Measurements from ENCODE around the gene ANKRD6. TPM values are rescaled to one million over a fixed set of nuclear protein-coding genes. Genes with fewer than 3 reads are reported as not detected.

The ANKRD6 gene
- total RNA-seq, 4 donors from 2014 or later: 9.8 to 19.0 (median 12.2) TPM

- no peak overlapping the region for H3K4me3 ChIP-seq
- WGBS, 2 donors (ENCODE audit: low coverage in 1 of 2): 38 to 69% methylated on average over 2 of the region's 2 CpGs
- no peak for ATAC-seq
- no peaks in the 10 kb centered on the region for H3K36me3 ChIP-seq
- H3K27ac ChIP-seq: no peak overlapping the region
- peaks cover 0 to 19% (median 5%) of the 10 kb centered on the region in 3 donors for H3K4me1 ChIP-seq
- no peaks in the 10 kb centered on the region for H3K9me3 ChIP-seq
- TF ChIP-seq EP300 (IDR thresholded peaks at IDR 0.05) (no peak), POLR2A (IDR thresholded peaks at IDR 0.05) (no peak), CTCF (IDR thresholded peaks at IDR 0.05) (no peak), POLR2AphosphoS5 (IDR thresholded peaks at IDR 0.05) (no peak)
- H3K27me3 ChIP-seq: no peaks in the 10 kb centered on the region
Measured at GRCh38 chr6:89436226-89436625, 3.3 kb downstream of the ANKRD6 start.

GRCh38 chr6:89438248-89438647 is 5.3 kb downstream of the ANKRD6 start:
- no peaks in the 10 kb centered on the region for H3K36me3 ChIP-seq
- H3K27me3 ChIP-seq: no peaks in the 10 kb centered on the region
- H3K4me1 ChIP-seq: peaks cover 0 to 12% (median 0%) of the 10 kb centered on the region in 3 donors
- ATAC-seq: no peak
- WGBS, 2 donors (ENCODE audit: low coverage in 1 of 2): 20 to 40% methylated on average over 1 of the region's 1 CpG
- no peak overlapping the region for H3K27ac ChIP-seq
- H3K4me3 ChIP-seq: no peak overlapping the region
- no peak for TF ChIP-seq POLR2AphosphoS5 (IDR thresholded peaks at IDR 0.05)
- TF ChIP-seq EP300 (IDR thresholded peaks at IDR 0.05): no peak
- TF ChIP-seq CTCF (IDR thresholded peaks at IDR 0.05): no peak
- TF ChIP-seq POLR2A (IDR thresholded peaks at IDR 0.05): no peak
- H3K9me3 ChIP-seq: no peaks in the 10 kb centered on the region

- H3K9me3 ChIP-seq: no peaks in the 10 kb centered on the region
- WGBS, 2 donors (ENCODE audit: low coverage in 1 of 2): 90 to 96% methylated on average over 2 of the region's 2 CpGs
- no peak overlapping the region for H3K4me3 ChIP-seq
- no peaks in the 10 kb centered on the region for H3K36me3 ChIP-seq
- H3K27ac ChIP-seq: no peak overlapping the region
- ATAC-seq: no peak
- H3K4me1 ChIP-seq: peaks cover 0 to 4% (median 0%) of the 10 kb centered on the region in 3 donors
- no peak for TF ChIP-seq POLR2A (IDR thresholded peaks at IDR 0.05)
- TF ChIP-seq EP300 (IDR thresholded peaks at IDR 0.05): no peak
- TF ChIP-seq POLR2AphosphoS5 (IDR thresholded peaks at IDR 0.05): no peak
- no peak for TF ChIP-seq CTCF (IDR thresholded peaks at IDR 0.05)
- H3K27me3 ChIP-seq: no peaks in the 10 kb centered on the region
Measured at GRCh38 chr6:89439014-89439413, 6.1 kb downstream of the ANKRD6 start.

GRCh38 chr6:89440200-89440599 is 7.2 kb downstream of the ANKRD6 start:
- Histone ChIP-seq H3K36me3 (no peaks in the 10 kb centered on the region), H3K4me3 (no peak overlapping the region), H3K27me3 (no peaks in the 10 kb centered on the region), H3K4me1 (no peaks in the 10 kb centered on the region), H3K9me3 (no peaks in the 10 kb centered on the region), H3K27ac (no peak overlapping the region)
- TF ChIP-seq POLR2A (IDR thresholded peaks at IDR 0.05) (no peak), EP300 (IDR thresholded peaks at IDR 0.05) (no peak), POLR2AphosphoS5 (IDR thresholded peaks at IDR 0.05) (no peak), CTCF (IDR thresholded peaks at IDR 0.05) (no peak)
- WGBS, 2 donors (ENCODE audit: low coverage in 1 of 2): 100% methylated on average over 2 to 3 of the region's 3 CpGs
- no peak for ATAC-seq

- WGBS, 2 donors (ENCODE audit: low coverage in 1 of 2): 67 to 68% methylated on average over 3 to 5 of the region's 5 CpGs
- no peak overlapping the region for H3K4me3 ChIP-seq
- H3K36me3 ChIP-seq: no peaks in the 10 kb centered on the region
- H3K27ac ChIP-seq: no peak overlapping the region
- no peaks in the 10 kb centered on the region for H3K27me3 ChIP-seq
- no peaks in the 10 kb centered on the region for H3K4me1 ChIP-seq
- no peak for ATAC-seq
- H3K9me3 ChIP-seq: no peaks in the 10 kb centered on the region
- TF ChIP-seq EP300 (IDR thresholded peaks at IDR 0.05) (no peak), CTCF (IDR thresholded peaks at IDR 0.05) (no peak), POLR2AphosphoS5 (IDR thresholded peaks at IDR 0.05) (no peak), POLR2A (IDR thresholded peaks at IDR 0.05) (no peak)
Measured at GRCh38 chr6:89443658-89444057, 10.7 kb downstream of the ANKRD6 start.
